ENCODE data around the gene PHRF1. TPM values are rescaled to one million over a fixed set of nuclear protein-coding genes. Genes with fewer than 3 reads are reported as not detected.

The PHRF1 gene
- total and polyA plus RNA-seq, 2 donors from 2014 or later = 7.5 to 30.9 TPM

- H3K36me3 ChIP-seq (ENCODE audit: control insufficient read depth in 2 of 3, insufficient read depth in 3 of 3, low read length in 3 of 3) = no peaks in the 10 kb centered on the region
- H3K27me3 ChIP-seq (ENCODE audit: control insufficient read depth, insufficient read depth, low read length) = no peaks in the 10 kb centered on the region
- intact Hi-C loops (cut with DNase I) = loop anchor here (10.0 kb wide), 1 partner anchor 175 kb away; no protein-coding TSS in a partner anchor
- peak in 1 of 5 donors; percentile 66 for DNase-seq
- no peak overlapping the region for H3K27ac ChIP-seq (ENCODE audit: low read depth in 2 of 2, low read length in 2 of 2)
- peaks cover 0 to 5% (median 0%) of the 10 kb centered on the region in 3 donors for H3K4me1 ChIP-seq (ENCODE audit: control insufficient read depth in 2 of 3, insufficient read depth in 2 of 3, low read depth in 1 of 3, low read length in 3 of 3)
- no peak for TF ChIP-seq CTCF (IDR thresholded peaks at IDR 0.05; ENCODE audit: borderline replicate concordance, extremely low read depth, insufficient read depth)
- no peak for FAIRE-seq
- H3K9me3 ChIP-seq (ENCODE audit: control insufficient read depth in 2 of 3, insufficient read depth in 1 of 3, low read length in 3 of 3) = no peaks in the 10 kb centered on the region
- H3K4me3 ChIP-seq (ENCODE audit: low read length in 3 of 3) = no peak overlapping the region
- H3K9ac ChIP-seq (ENCODE audit: low read length in 3 of 3) = no peak overlapping the region
Measured at GRCh38 chr11:550021-550745, 26.1 kb upstream of the PHRF1 start.

GRCh38 chr11:550746-551085 lies 25.6 kb upstream of the PHRF1 start:
- intact Hi-C loops (cut with DNase I) = loop anchor here (10.0 kb wide), 1 partner anchor 174 kb away; no protein-coding TSS in a partner anchor
- no peak for FAIRE-seq
- Histone ChIP-seq H3K27me3 (ENCODE audit: control insufficient read depth, insufficient read depth, low read length) (no peaks in the 10 kb centered on the region), H3K4me1 (ENCODE audit: control insufficient read depth in 2 of 3, insufficient read depth in 2 of 3, low read depth in 1 of 3, low read length in 3 of 3) (peaks cover 0 to 5% (median 0%) of the 10 kb centered on the region in 3 donors), H3K36me3 (ENCODE audit: control insufficient read depth in 2 of 3, insufficient read depth in 3 of 3, low read length in 3 of 3) (no peaks in the 10 kb centered on the region), H3K9me3 (ENCODE audit: control insufficient read depth in 2 of 3, insufficient read depth in 1 of 3, low read length in 3 of 3) (no peaks in the 10 kb centered on the region), H3K27ac (ENCODE audit: low read depth in 2 of 2, low read length in 2 of 2) (no peak overlapping the region), H3K4me3 (ENCODE audit: low read length in 3 of 3) (no peak overlapping the region), H3K9ac (ENCODE audit: low read length in 3 of 3) (no peak overlapping the region)
- no peak for TF ChIP-seq CTCF (IDR thresholded peaks at IDR 0.05; ENCODE audit: borderline replicate concordance, extremely low read depth, insufficient read depth)
- no peak for DNase-seq

GRCh38 chr11:551131-551530 lies 25.1 kb upstream of the PHRF1 start:
- no peaks in the 10 kb centered on the region for H3K9me3 ChIP-seq (ENCODE audit: control insufficient read depth in 2 of 3, insufficient read depth in 1 of 3, low read length in 3 of 3)
- no peak overlapping the region for H3K27ac ChIP-seq (ENCODE audit: low read depth in 2 of 2, low read length in 2 of 2)
- no peak for DNase-seq
- H3K4me1 ChIP-seq (ENCODE audit: control insufficient read depth in 2 of 3, insufficient read depth in 2 of 3, low read depth in 1 of 3, low read length in 3 of 3) = peaks cover 0 to 5% (median 0%) of the 10 kb centered on the region in 3 donors
- H3K36me3 ChIP-seq (ENCODE audit: control insufficient read depth in 2 of 3, insufficient read depth in 3 of 3, low read length in 3 of 3) = no peaks in the 10 kb centered on the region
- no peak overlapping the region for H3K9ac ChIP-seq (ENCODE audit: low read length in 3 of 3)
- no peak for TF ChIP-seq CTCF (IDR thresholded peaks at IDR 0.05; ENCODE audit: borderline replicate concordance, extremely low read depth, insufficient read depth)
- FAIRE-seq = no peak
- no peak overlapping the region for H3K4me3 ChIP-seq (ENCODE audit: low read length in 3 of 3)
- intact Hi-C loops (cut with DNase I) = loop anchor here (10.0 kb wide), 1 partner anchor 174 kb away; no protein-coding TSS in a partner anchor
- no peaks in the 10 kb centered on the region for H3K27me3 ChIP-seq (ENCODE audit: control insufficient read depth, insufficient read depth, low read length)

Measured in kidney (tissue), 14 donors.